Activated CD4-positive, alpha-beta T cell treated with anti-CD3 and anti-CD28 coated beads, Interleukin-2, amount 50 U/mL, for 1 hour (primary cell): ENCODE measurements around the gene MAP4.
"Not testable (repeated sequence)": the region's sequence is repeated elsewhere in the genome, so short reads cannot be mapped to it uniquely, and the experiment has no call there.

Experiments used
- DNase-seq: peaks from one replicate; pipeline ENCODE4 v3.0.0-alpha.2; 2020

The MAP4 gene

GRCh38 chr3:47891613-47892005 lies 124.6 kb downstream of the MAP4 start:
- DNase-seq: no peak

GRCh38 chr3:47890828-47891612 lies 125.2 kb downstream of the MAP4 start:
- DNase-seq: no peak

- no peak for DNase-seq
These were observed 125.9 kb downstream of the MAP4 start for GRCh38 chr3:47890126-47890827.

GRCh38 chr3:47888986-47889757 lies 127.0 kb downstream of the MAP4 start:
- no peak for DNase-seq

GRCh38 chr3:47887991-47888390 lies 128.2 kb downstream of the MAP4 start:
- DNase-seq: not testable (repeated sequence)

- no peak for DNase-seq
These were observed 131.0 kb downstream of the MAP4 start for GRCh38 chr3:47885168-47885567.

GRCh38 chr3:47884603-47885002 lies 131.6 kb downstream of the MAP4 start:
- DNase-seq: no peak

- DNase-seq: no peak
These were observed 133.9 kb downstream of the MAP4 start for GRCh38 chr3:47882338-47882737.

GRCh38 chr3:47877719-47878118 lies 138.5 kb downstream of the MAP4 start:
- DNase-seq: no peak

GRCh38 chr3:47877290-47877689 lies 138.9 kb downstream of the MAP4 start:
- DNase-seq: no peak

- no peak for DNase-seq
These were observed 141.3 kb downstream of the MAP4 start for GRCh38 chr3:47874913-47875312.

GRCh38 chr3:47874438-47874837 lies 141.8 kb downstream of the MAP4 start:
- no peak for DNase-seq

GRCh38 chr3:47872916-47873315 lies 143.3 kb downstream of the MAP4 start:
- DNase-seq: no peak

GRCh38 chr3:47871389-47871788 lies 144.8 kb downstream of the MAP4 start:
- no peak for DNase-seq

GRCh38 chr3:47870702-47871260 lies 145.4 kb downstream of the MAP4 start:
- no peak for DNase-seq

GRCh38 chr3:47870156-47870555 lies 146.1 kb downstream of the MAP4 start:
- DNase-seq: no peak

- DNase-seq: no peak
These were observed 147.9 kb downstream of the MAP4 start for GRCh38 chr3:47868306-47868705.

GRCh38 chr3:47867451-47868044 lies 148.7 kb downstream of the MAP4 start:
- DNase-seq: no peak

GRCh38 chr3:47865192-47865591 lies 151.0 kb downstream of the MAP4 start:
- DNase-seq: no peak

- DNase-seq: no peak
These were observed 152.7 kb downstream of the MAP4 start for GRCh38 chr3:47863391-47864128.

GRCh38 chr3:47859956-47860605 lies 156.1 kb downstream of the MAP4 start:
- DNase-seq: no peak

GRCh38 chr3:47857151-47857550 lies 159.1 kb downstream of the MAP4 start:
- DNase-seq: no peak
